Measurements from ENCODE around the gene SRRM1. TPM values are rescaled to one million over a fixed set of nuclear protein-coding genes. Genes with fewer than 3 reads are reported as not detected.

Gene SRRM1
- total and polyA plus RNA-seq, 2 of the 8 experiments (the other 6 are each of a cell fraction or from before 2014, with no cell fraction given), result 77.1 to 255 TPM

GRCh38 chr1:24620678-24621077 is 22.4 kb upstream of the SRRM1 start:
- CTCF ChIA-PET (ENCODE audit: partially characterized antibody), result interaction anchor here (1.0 kb wide), 1 partner anchor 11 kb away, joined by 6 read pairs; no protein-coding TSS in a partner anchor
- FAIRE-seq, result no peak
- TF ChIP-seq TAF1 (IDR thresholded peaks at IDR 0.05; ENCODE audit: low read depth, low read length) (no peak), ZNF274 (IDR thresholded peaks at IDR 0.05; ENCODE audit: borderline replicate concordance, extremely low read depth, low read length) (no peak), SRF (IDR thresholded peaks at IDR 0.05; ENCODE audit: low read depth, low read length) (no peak), TAF7 (optimal IDR thresholded peaks at IDR 0.05; ENCODE audit: borderline replicate concordance, low read depth, low read length) (no peak), CBX5 (IDR thresholded peaks at IDR 0.05; ENCODE audit: low read depth, low read length) (no peak), CTCF (IDR thresholded peaks at IDR 0.05; ENCODE audit: control extremely low read depth in 1 of 3, insufficient read depth in 1 of 3, low read depth in 1 of 3, low read length in 3 of 3) (no peak), KDM4A (IDR thresholded peaks at IDR 0.05; ENCODE audit: low read depth, low read length, severe bottlenecking) (no peak), NANOG (IDR thresholded peaks at IDR 0.05; ENCODE audit: insufficient read depth, low read depth, low read length, poor library complexity, severe bottlenecking) (no peak), ASH2L (IDR thresholded peaks at IDR 0.05; ENCODE audit: low read length) (no peak), SAP30 (IDR thresholded peaks at IDR 0.05; ENCODE audit: insufficient read depth, insufficient replicate concordance, low read length) (no peak), SIX5 (IDR thresholded peaks at IDR 0.05; ENCODE audit: low read depth, low read length) (no peak), NRF1 (IDR thresholded peaks at IDR 0.05; ENCODE audit: low read depth, low read length) (no peak)

More at GRCh38 chr1:24620678-24621077, 22.4 kb upstream of the SRRM1 start:
- Histone ChIP-seq H3K18ac (ENCODE audit: extremely low read depth, low read length) (no peak overlapping the region), H2BK5ac (ENCODE audit: low read depth, low read length) (no peak overlapping the region), H3K4ac (replicated peaks; ENCODE audit: insufficient read length, low read depth, low read length) (no peak overlapping the region), H2BK15ac (ENCODE audit: low read length) (no peak overlapping the region), H3K79me2 (ENCODE audit: control insufficient read depth in 1 of 2, insufficient read depth in 2 of 2, low read length in 2 of 2) (no peaks in the 10 kb centered on the region), H2BK120ac (replicated peaks; ENCODE audit: low read depth, low read length) (no peak overlapping the region), H3K27ac (ENCODE audit: low read depth, low read length) (no peak overlapping the region), H4K91ac (replicated peaks; ENCODE audit: insufficient read length, low read length) (no peak overlapping the region), H3K23me2 (ENCODE audit: low read depth, low read length) (no peaks in the 10 kb centered on the region), H4K20me1 (replicated peaks in 1 of 2; ENCODE audit: control insufficient read depth in 1 of 2, insufficient read depth in 2 of 2, low read length in 2 of 2) (no peaks in the 10 kb centered on the region), H3K27me3 (replicated peaks in 1 of 4; ENCODE audit: control insufficient read depth in 3 of 4, extremely low read depth in 1 of 4, insufficient read depth in 3 of 4, low read length in 3 of 4) (no peaks in the 10 kb centered on the region), H2BK12ac (ENCODE audit: low read depth, low read length) (no peak overlapping the region), H4K5ac (ENCODE audit: insufficient read length, low read depth, low read length) (no peak overlapping the region), H3K79me1 (ENCODE audit: low read depth, low read length) (no peaks in the 10 kb centered on the region), H3K36me3 (ENCODE audit: control insufficient read depth in 2 of 4, insufficient read depth in 4 of 4, low read length in 3 of 4) (no peaks in the 10 kb centered on the region), H3K4me1 (replicated peaks in 1 of 4; ENCODE audit: control insufficient read depth in 3 of 4, insufficient read depth in 4 of 4, low read length in 3 of 4) (no peaks in the 10 kb centered on the region), H3K14ac (ENCODE audit: insufficient read length) (no peak overlapping the region), H3K56ac (replicated peaks; ENCODE audit: insufficient read length, low read depth, low read length) (no peak overlapping the region), H3K4me2 (ENCODE audit: insufficient read depth in 1 of 2, low read depth in 2 of 2, low read length in 2 of 2) (no peak overlapping the region), H3K4me3 (ENCODE audit: extremely low read depth in 1 of 4, insufficient read depth in 2 of 4, low read depth in 3 of 4, low read length in 4 of 4) (no peak overlapping the region), H2AK5ac (ENCODE audit: low read depth, low read length) (no peak overlapping the region), H2AFZ (ENCODE audit: low read length) (no peak overlapping the region), H3K9me3 (ENCODE audit: insufficient read depth in 2 of 2, low read depth in 1 of 2, low read length in 1 of 2) (no peaks in the 10 kb centered on the region), H4K8ac (ENCODE audit: extremely low read depth, insufficient read depth, low read length) (no peak overlapping the region), H3K9ac (replicated peaks in 1 of 4; ENCODE audit: extremely low read depth in 1 of 4, low read depth in 3 of 4, low read length in 3 of 4) (no peak overlapping the region), H2BK20ac (ENCODE audit: low read length) (no peak overlapping the region), H3K23ac (ENCODE audit: insufficient read length) (no peak overlapping the region)
- peak in 1 of 2 experiments; percentile 39 for DNase-seq (ENCODE audit: low read depth in 1 of 2, low spot score in 2 of 2)
- WGBS, 2 experiments (ENCODE audit: extremely low coverage in 1 of 2, insufficient coverage in 1 of 2, insufficient read length in 1 of 2, insufficient replicate concordance in 2 of 2, low coverage in 1 of 2, low lambda C conversion rate in 2 of 2, missing lambda C conversion rate in 1 of 2), result 94% methylated on average over 5 of the region's 5 CpGs; no CpG with 5 or more reads in 1 of the 2 experiments
- POLR2A ChIA-PET (ENCODE audit: partially characterized antibody), result no interaction called here

Data from H1 (cell line).